Fibroblast of gingiva (primary cell): Measurements from ENCODE around the gene RNF38.
A peak's percentile ranks its signal among the peaks of the same experiment; 100 is the strongest.
"Not testable (repeated sequence)": the region's sequence is repeated elsewhere in the genome, so short reads cannot be mapped to it uniquely, and the experiment has no call there.

Experiments used
- DNase-seq: peaks from one replicate; pipeline ENCODE4 v3.0.0-alpha.2; 2011; ENCODE audit warnings: low read depth

RNF38 gene

DNA sequence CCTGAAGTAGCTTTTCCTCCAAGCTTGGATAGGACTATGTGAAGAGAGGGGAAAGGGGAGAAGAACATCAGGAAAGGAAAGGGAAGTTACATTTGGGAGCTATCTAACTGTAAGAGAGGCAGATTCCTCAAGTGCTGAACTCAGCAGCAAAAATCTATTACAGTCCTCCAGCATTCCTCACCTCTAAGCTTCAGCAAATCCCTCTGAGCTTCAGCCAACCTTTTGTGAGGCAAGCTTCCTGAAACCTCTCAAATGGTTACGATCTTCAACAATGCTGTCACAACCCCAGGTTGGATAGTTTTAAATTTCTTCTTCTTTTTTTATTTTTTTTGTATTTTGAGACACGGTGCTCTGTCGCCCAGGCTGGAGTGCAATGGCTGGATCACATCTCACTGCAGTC is 2.5 kb upstream of the RNF38 start:
- no peak for DNase-seq

DNA sequence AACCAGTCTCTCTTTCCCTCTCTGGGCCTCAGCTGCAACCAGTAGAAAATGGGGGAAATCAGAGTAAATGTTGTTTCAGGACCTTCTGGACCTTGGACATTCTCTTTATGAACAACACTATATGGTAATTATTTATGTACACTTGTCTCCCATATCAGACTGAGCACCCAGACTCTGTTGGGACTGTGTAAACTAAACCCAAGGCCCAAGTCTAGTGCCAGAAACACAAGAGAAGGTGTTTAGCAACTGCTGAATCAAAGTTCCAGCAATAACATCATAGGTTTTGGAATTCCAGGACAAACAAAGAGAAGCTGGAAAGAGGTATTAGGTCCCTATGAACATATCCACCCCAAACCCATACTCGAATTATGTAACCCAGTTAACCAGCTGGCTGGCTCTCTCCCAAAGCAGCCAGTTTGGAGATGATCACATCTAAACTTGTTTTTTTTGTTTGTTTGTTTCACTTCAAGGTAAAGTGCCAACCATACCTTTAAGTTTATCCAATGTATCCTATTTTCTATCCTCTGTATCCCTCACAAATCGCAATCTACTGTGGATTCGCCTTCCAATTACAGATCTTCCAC is 1.9 kb upstream of the RNF38 start:
- no peak for DNase-seq

DNA sequence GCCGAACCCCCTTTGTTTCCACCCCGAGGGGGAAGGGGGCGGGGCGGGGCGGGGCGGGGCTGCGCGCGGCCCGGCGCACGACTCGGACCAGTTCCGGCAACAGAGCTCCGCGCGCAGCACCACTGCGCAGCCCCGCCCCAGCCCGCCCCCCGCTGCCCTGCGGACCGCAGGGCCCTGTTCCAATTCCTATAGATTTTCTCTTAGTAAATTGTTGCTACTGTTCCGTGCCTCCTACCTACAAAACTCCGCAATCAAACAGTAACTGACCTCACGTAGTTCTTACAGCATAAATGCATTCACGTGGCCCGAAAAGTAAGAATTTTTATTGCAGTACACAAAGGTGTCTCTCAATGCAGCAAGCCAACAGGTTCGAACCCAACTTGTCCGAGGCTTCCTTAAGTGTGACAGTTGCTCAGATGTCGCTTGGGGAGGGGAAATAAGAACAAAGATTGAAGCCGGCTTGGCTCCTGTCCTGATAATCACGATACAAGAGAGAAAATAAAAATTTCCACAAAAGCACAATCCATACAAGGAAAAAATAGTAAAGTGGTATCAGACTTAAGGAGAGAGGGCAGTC is 1.2 kb upstream of the RNF38 start:
- peak; percentile 70 for DNase-seq

DNA sequence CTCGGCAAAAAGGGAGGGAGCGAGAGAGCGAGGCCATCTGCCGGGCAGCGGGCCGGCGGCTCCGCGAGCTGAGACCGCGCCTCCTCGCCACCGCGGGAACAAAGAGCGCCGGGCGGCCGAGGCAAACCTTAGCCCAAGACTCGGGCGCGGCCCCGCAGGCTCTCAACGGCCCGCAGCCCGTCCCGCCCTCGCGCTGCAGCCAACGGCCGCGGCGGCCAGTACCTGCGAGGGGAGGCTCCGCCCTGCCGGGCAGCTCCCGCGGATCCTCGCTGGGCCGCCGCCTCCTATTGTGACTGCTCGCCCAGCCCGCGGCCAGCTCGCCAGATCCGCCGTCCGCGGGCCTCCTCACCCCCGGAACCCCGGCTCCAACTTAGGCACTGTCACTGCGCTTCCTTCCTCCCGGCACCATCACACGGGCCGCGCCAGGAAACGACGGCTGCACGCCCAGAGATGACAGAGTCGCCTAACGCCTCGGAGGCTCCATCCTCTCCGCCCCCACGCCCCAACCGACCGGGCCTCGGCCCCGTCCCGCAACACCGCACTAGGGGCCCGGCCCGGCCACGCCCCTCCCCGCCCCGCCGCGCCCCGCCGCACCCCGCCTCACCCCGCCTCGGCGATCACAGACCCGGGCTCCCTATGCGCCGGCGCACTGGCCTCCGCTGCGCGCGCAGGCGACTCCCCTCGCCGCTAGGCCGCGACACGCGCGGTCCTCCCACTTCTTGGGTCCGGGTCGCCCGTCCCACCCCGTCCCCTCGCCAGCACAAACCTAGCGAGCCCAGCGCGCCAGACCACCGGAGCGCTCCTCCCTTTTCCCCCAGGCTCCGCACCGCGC is 479 bp upstream of the RNF38 start:
- DNase-seq, result peak; percentile 83

DNA sequence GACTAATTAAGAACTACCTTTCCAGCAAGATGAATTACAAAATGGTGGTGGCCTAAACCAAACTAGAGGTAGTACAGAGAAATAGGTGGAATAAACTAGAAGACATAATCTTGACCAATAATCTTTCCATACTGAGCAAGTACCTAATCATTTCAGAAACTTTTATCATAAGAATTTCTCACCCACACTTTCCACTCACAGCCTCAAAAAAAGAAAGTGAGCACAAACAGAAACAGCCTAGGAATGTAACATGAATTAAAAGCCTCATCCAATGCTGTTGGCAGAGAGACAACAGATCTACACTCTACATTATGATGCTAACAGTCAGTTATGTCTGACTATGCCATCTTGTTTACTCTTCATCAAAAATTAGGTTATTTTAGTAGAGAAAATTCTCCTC is 1.3 kb downstream of the RNF38 start:
- DNase-seq, result peak; percentile 54

DNA sequence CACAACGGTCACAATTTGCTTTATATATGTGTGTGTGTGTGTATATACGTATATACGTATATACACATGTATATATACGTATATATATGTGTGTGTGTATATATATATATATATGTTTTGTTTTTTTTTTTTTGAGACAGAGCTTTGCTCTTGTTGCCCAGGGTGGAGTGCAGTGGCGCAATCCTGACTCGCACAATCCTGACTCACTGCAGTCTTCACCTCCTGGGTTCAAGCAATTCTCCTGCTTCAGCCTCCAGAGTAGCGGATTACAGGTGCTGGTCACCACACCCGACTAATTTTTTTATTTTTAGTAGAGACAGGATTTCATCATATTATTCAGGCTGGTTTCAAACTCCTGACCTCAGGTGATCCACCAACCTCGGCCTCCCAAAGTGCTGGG is 3.1 kb downstream of the RNF38 start:
- DNase-seq, result no peak

DNA sequence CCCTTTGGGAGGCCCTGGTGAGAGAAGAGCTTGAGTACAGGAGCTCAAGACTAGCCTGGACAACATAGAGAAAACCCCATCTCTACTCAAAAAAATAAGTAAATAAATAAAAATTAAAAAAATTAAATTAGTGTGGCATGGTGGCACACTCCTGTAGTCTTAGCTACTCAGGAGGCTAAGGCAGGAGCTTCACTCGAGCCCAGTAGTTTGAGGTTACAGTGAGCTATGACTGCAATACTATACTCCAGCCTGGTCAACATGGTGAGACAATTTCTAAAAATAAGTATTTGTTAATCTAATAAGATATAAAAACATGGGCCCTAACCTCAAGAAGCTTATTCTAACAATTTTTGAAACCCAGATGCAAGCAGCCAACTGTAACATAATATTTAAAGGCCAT is 7.6 kb downstream of the RNF38 start:
- DNase-seq, result peak; percentile 22

DNA sequence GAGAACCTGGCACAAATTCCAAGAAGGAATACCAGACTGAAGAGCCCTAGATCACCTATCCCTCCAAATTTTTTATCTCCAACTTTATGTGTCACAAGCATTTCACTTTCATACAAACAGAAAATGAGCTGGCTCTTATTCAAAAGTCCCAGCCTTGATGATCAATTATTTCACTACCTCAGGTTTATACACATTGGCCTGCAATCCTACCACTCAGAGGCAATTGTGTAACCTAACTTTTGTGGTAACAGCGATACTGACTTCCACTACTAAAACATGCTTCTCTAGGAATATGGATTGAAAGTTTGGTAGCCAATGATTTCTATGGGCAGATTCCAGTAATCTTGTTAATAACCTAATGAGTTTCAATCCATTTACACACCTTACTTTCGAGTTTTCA is 10.5 kb downstream of the RNF38 start:
- no peak for DNase-seq

DNA sequence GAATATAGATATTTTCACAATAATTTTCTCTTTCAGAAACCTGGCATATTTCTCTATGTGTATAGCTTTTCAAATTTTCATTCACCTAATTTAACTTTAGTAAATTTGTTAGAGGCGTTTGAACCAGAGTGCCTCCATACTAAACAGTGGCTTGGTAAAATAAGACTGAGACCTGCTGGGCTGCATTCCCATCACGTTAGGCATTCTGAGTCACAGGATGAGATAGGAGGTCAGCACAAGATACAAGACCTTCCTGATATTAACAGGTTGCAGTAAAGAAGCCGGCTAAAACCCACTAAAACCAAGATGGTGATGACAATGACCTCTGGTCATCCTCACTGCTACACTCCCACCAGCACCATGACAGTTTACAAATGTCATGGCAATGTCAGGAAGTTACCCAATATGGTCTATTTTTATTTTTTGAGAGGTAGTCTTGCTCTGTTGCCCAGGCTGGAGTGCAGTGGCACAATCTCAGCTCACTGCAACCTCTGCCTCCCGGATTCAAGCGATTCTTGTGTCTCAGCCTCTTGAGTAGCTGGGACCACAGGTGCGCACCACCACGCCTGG is 13.6 kb downstream of the RNF38 start:
- DNase-seq, result not testable (repeated sequence)

DNA sequence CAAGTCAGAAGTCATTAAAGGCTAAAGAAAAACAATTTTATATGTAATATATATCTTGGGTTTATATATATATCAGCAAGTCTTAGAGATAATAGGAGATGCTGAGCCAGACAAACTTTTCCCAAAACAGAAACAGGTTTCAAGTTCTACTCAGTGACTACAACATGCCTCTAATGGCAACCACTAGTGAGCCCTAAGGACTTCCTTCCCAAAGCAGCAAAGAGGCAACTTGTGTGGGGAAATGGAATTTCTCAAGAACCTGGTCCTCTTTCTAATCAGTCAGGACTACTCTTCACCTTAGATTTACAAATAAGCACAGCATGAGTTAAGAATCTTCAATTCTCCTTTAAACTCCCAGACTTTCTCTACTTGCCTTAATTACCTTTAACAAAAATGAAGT is 17.6 kb downstream of the RNF38 start:
- no peak for DNase-seq

DNA sequence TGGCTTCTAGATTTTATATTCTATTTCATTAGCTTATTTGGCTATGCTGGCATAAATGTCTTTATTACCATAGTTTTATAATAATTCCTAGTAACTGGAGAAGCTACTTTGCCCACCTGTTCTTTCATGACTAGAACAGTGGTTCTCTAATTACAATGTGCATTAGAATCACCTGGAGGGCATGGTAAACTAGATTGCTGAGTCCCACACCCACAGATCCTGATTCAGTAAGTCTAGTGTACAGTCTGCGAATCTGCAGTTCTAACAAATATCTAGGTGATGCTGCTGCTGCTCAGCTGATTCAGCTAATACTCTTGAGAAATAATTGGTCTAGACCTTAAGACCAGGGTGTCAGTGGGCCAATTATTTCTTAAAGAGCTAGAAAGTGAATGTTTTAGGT is 35.5 kb downstream of the RNF38 start:
- no peak for DNase-seq

DNA sequence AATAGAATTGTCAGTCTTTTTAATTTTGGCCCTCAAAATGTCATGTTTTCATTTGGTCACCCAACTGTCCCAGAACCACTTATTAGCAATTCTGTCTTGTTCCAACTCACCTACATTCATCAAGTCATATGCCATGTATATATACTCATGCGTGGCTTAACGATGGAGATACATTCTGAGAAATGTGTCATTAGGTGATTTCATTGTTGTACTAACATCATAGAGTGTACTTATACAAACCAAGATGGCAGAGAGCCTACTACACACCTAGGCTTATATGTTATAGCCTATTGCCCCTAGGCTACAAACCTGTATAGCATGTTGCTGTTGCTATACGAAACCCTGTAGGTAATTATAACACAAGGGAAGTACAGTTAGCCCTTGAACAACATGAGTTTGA is 36.6 kb downstream of the RNF38 start:
- DNase-seq, result no peak

DNA sequence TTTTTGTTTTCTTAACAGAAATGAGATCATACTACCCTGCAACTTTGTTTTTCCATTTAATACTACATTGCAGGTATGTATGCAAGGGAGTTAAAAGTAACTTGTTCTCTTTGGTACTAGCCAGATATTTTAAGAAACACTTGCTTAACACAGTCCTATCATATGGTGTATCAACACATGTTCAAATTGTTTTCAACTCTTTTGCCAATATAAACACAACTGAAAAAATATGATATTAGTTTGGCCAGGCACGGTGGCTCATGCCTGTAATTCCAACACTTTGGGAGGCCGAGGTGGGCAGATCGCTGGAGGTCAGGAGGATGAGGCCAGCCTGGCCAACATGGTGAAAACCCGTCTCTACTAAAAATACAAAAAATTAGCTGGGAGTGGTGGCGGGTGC is 41.6 kb downstream of the RNF38 start:
- DNase-seq, result no peak

DNA sequence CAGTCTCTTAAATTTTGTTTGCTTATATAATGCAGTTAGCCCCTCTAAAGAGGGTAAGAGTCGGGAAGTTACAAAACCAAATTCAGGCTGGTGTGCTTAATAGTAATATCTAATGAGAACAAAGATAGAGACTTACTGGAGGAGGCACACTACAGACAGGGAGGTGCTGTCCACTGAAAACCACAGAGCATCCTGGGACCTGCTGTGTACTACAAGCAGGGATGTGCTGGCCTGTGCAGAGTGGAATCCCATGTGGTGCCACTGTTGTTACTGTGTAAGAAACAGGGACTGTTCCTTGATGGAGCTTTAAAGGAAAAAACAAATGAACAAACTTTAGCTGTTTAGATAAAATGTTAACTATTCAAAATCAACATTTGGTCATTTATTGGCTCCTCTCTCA is 42.4 kb downstream of the RNF38 start:
- DNase-seq, result no peak

DNA sequence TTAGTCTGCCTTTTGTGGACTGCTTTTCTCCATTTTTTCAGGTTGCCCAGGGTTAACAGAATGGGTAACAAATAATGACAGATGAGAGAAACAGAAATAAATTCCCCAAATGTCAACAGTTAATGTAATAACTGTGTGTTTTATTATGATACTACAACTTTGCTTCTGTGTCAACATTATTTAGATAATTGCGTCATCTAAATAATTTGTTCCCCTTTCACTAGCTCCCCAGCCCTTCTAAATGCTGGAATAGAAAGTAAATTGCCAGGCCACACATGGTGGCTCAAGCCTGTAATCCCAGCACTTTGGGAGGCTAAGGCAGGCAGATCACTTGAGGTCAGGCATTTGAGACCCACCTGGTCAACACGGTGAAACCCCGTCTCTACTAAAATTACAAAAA is 53.5 kb downstream of the RNF38 start:
- no peak for DNase-seq

DNA sequence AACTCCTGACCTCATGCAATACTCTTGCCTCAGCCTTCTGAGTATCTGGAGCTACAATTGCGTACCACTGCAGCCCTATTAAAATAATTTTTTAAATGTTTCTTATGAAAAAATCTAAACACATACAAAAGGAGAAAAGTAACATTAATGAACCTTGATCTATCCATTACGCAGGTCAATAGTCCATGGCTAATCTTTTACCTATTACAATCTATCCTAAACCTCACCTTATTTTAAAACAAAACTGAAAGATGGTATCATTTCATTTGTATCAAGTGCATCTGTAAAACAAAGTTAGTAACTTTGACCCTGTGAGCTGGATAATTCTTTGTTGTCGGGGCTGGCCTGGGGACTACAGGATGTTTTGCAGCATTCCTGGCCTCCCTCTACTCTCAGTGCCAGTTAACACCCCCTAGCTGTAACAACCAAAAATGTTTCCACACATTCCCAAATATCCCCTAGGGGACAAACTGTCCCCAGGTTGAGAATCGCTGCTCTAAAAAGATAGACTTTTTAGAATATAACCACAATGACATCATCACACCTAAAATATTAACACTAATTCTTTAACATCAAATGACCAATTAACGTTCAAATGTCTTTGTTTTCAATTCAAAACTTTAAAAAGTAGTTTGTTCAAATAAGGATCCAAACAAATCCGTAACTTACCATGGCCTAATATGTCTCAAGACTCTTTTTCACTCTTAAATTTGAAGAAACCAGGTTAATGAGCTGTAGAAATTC is 54.8 kb downstream of the RNF38 start:
- DNase-seq, result no peak

DNA sequence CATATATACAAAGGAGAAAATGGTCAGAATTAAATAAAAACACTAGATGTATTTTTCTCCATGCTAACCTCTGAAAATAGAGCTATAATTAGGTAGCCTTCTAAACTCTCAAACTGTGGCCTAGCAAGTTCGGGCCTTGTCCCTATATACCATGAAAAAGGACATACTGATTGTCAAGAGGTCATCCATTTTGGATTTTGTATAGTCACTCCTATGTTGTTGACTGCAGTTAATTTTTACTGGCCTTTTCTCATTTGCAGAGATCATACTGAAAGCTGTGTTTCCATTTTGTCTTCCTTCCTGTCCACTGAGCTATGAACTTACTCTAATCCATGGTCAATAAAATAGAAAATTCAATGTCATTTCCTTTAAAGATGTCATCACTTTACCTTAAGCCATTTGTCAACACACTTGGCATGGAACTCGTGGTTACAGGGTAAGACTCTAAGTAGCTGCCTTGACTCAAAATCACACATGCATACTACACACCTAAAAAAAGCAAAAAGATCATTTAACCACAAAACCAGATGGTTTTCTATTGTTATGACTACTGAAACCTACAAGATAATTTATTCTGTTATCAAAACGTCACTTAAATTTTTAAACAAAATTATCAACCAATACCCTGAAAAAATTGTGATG is 58.0 kb downstream of the RNF38 start:
- no peak for DNase-seq

DNA sequence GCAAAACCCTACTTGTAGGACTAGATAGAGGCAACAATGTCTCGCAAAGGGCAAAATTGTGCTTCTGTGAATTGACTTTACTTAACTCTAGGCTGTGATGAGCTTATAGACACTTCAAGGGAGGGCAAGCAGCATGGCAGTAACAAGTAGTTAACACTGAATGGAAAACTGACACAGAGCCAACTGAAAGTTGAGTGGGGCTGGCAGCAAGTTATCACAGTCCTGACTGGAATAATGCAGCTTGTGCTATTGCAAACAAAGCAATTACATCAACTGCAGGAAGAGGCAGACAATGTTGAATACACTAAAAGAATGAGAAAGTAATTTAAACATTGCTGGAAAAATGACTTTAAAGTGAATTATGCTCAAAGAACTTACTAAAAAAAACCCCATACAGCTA is 62.2 kb downstream of the RNF38 start:
- peak; percentile 12 for DNase-seq

DNA sequence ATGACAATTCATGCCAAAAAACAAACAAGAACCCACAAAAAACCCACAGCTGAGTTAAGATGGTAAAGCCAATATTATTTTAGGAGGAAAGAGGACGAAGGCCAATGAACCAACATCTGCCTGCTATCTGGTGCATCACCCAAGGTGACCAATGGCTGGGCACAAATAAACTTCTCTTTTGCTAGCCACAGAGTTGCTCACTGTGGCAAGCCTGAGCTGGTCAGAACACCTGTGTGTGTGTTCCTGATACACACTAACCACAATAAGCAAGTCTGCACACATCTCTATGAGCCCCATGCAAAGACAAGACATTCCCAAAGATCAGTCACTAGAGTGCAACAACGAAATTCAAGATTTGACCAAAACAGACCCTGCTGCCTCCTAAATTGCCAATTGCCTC is 63.1 kb downstream of the RNF38 start:
- DNase-seq, result no peak

DNA sequence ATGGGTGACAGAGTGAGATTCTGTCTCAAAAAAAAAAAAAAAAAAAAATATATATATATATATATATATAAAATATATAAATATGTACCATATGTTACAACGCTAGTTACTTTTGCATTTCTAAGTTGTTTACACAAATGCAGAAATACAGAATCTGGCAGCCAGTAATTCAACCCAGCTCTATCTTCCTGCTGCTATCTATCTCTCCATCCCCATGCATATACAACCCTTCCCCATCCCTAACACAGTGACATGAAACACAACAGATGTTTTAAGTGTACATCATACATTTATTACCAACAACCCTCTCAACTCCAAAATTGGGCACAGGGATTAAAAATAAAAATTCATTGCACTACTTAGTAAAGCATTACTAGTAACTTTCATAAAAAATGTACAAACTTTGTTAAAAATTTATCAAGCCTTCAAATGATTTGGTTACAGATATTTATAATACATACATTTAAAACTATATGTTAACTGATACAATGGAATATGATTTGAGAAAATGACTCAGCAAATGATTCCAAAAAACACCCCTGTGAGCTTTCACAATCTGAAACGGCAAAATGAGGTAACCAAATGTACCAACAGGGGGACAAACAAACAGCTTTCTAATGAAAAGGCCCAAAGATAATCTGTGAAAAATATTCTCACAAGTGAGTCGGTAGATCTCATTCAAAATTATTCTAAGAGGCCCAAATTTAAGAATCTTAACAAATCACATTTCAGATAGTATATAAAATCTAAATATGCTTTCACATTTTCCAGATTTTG is 63.8 kb downstream of the RNF38 start:
- no peak for DNase-seq

DNA sequence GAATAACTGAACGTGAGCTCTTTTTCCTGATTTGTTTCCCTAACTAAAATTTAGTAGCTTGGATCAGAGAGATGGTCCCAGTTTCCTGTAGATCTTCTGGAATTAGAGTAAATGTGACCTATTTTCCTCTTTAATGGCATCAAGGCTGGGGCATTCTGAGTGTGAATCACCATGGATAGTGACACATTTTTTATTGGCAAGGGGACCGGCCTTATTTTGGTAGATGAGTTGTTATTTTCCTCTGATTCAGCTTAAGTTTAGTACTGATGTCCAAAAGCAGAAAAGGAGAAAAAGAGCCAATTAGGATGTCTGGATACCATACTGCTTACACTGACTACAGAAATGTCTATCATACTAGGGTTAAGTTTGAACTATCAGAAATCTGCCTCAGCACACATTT is 68.1 kb downstream of the RNF38 start:
- DNase-seq, result no peak
